ENCODE data around the gene LRIT2.
"Not testable (repeated sequence)": the region's sequence is repeated elsewhere in the genome, so short reads cannot be mapped to it uniquely, and the experiment has no call there.

LRIT2 gene

GRCh38 chr10:84190621-84191020 lies 34.7 kb downstream of the LRIT2 start:
- H3K9ac ChIP-seq (ENCODE audit: insufficient read length): no peak overlapping the region
- DNase-seq (ENCODE audit: low read depth, low spot score): no peak
- TF ChIP-seq FOXP2 (optimal IDR thresholded peaks at IDR 0.05; ENCODE audit: control extremely low read depth, extremely low read length, insufficient read depth): no peak
- TF ChIP-seq EZH2 (IDR thresholded peaks at IDR 0.05): no peak
- TF ChIP-seq POLR2AphosphoS5 (IDR thresholded peaks at IDR 0.05; ENCODE audit: borderline replicate concordance, low read depth, low read length): no peak

GRCh38 chr10:84188815-84189214 lies 36.5 kb downstream of the LRIT2 start:
- Histone ChIP-seq H3K4me3 (no peak overlapping the region), H3K9ac (ENCODE audit: insufficient read length) (no peak overlapping the region), H3K36me3 (ENCODE audit: insufficient read depth, low read length) (no peaks in the 10 kb centered on the region), H3K27ac (no peak overlapping the region), H3K9me3 (ENCODE audit: low read depth, low read length) (no peaks in the 10 kb centered on the region)
- TF ChIP-seq EZH2 (IDR thresholded peaks at IDR 0.05) (no peak), POLR2AphosphoS5 (IDR thresholded peaks at IDR 0.05; ENCODE audit: borderline replicate concordance, low read depth, low read length) (no peak), FOXP2 (optimal IDR thresholded peaks at IDR 0.05; ENCODE audit: control extremely low read depth, extremely low read length, insufficient read depth) (no peak)
- no peak for DNase-seq (ENCODE audit: low read depth, low spot score)

More at GRCh38 chr10:84190621-84191020, 34.7 kb downstream of the LRIT2 start:
- Histone ChIP-seq H3K36me3 (ENCODE audit: insufficient read depth, low read length) (no peaks in the 10 kb centered on the region), H3K27ac (no peak overlapping the region), H3K9me3 (ENCODE audit: low read depth, low read length) (no peaks in the 10 kb centered on the region), H3K4me3 (no peak overlapping the region)

DNA sequence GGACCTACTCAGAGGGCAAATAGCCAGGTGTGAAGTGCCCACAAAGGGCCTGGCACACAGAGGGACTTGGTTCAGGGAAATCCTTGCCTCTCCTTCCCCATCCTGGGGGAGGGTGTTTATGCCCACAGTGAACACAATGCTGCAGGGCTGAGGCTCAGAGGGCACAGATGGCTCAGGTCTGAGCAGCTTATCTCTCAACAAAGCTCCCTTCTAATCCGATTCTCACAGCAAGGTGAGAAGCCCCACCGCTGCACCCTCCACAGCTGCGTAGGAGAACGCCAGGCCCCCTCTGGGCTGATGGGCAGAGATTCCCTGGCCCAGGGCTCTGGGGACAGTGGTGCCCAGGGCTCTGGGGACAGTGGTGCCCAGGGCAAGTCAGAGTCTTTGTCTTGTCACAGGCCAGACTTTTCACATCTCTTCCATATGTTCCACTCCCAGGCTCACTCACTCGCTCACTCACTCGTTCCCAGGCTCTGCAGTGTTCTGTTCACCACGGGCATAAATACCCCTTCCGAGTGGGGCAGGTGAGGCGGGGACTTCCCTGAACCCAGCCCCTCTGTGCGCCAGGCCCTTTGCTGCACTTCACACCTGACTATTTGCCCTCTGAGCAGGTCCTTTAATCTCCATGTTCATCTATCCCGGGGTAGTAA lies 39.7 kb downstream of the LRIT2 start:
- no peaks in the 10 kb centered on the region for H3K36me3 ChIP-seq (ENCODE audit: insufficient read depth, low read length)
- TF ChIP-seq EZH2 (IDR thresholded peaks at IDR 0.05): no peak
- no peak for TF ChIP-seq FOXP2 (optimal IDR thresholded peaks at IDR 0.05; ENCODE audit: control extremely low read depth, extremely low read length, insufficient read depth)
- no peak overlapping the region for H3K9ac ChIP-seq (ENCODE audit: insufficient read length)
- DNase-seq (ENCODE audit: low read depth, low spot score): no peak
- no peak overlapping the region for H3K4me3 ChIP-seq
- H3K27ac ChIP-seq: no peak overlapping the region
- H3K9me3 ChIP-seq (ENCODE audit: low read depth, low read length): no peaks in the 10 kb centered on the region

GRCh38 chr10:84184517-84184916 lies 40.8 kb downstream of the LRIT2 start:
- TF ChIP-seq EZH2 (IDR thresholded peaks at IDR 0.05) (no peak), FOXP2 (optimal IDR thresholded peaks at IDR 0.05; ENCODE audit: control extremely low read depth, extremely low read length, insufficient read depth) (no peak), POLR2AphosphoS5 (IDR thresholded peaks at IDR 0.05; ENCODE audit: borderline replicate concordance, low read depth, low read length) (no peak)
- no peaks in the 10 kb centered on the region for H3K9me3 ChIP-seq (ENCODE audit: low read depth, low read length)
- H3K4me3 ChIP-seq: no peak overlapping the region
- no peak overlapping the region for H3K27ac ChIP-seq
- H3K9ac ChIP-seq (ENCODE audit: insufficient read length): no peak overlapping the region
- DNase-seq (ENCODE audit: low read depth, low spot score): no peak
- no peaks in the 10 kb centered on the region for H3K36me3 ChIP-seq (ENCODE audit: insufficient read depth, low read length)

DNA sequence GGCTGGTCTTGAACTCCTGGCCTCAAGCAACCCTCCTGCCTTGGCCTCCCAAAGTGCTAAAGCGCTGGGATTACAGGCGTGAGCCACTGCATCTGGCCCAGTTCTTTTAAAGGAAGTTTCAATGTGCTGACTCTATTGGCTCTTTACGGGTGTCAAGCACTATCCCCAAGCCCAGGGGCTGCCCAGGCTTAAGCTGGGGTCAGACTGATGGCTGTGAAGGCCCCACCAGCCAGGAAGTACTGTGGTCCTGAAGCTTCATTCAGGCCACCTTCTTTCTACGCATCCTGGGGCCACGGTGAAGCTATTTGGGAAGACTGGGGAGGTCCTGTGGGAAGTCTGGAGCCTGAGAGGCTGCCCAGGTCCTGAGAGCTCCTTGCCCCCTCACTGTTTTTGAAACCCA lies 43.7 kb downstream of the LRIT2 start:
- DNase-seq (ENCODE audit: low read depth, low spot score): no peak
- H3K27ac ChIP-seq: no peak overlapping the region
- H3K36me3 ChIP-seq (ENCODE audit: insufficient read depth, low read length): no peaks in the 10 kb centered on the region
- TF ChIP-seq EZH2 (IDR thresholded peaks at IDR 0.05) (no peak), POLR2AphosphoS5 (IDR thresholded peaks at IDR 0.05; ENCODE audit: borderline replicate concordance, low read depth, low read length) (no peak), FOXP2 (optimal IDR thresholded peaks at IDR 0.05; ENCODE audit: control extremely low read depth, extremely low read length, insufficient read depth) (no peak)
- no peaks in the 10 kb centered on the region for H3K9me3 ChIP-seq (ENCODE audit: low read depth, low read length)
- H3K4me3 ChIP-seq: no peak overlapping the region
- H3K9ac ChIP-seq (ENCODE audit: insufficient read length): no peak overlapping the region

DNA sequence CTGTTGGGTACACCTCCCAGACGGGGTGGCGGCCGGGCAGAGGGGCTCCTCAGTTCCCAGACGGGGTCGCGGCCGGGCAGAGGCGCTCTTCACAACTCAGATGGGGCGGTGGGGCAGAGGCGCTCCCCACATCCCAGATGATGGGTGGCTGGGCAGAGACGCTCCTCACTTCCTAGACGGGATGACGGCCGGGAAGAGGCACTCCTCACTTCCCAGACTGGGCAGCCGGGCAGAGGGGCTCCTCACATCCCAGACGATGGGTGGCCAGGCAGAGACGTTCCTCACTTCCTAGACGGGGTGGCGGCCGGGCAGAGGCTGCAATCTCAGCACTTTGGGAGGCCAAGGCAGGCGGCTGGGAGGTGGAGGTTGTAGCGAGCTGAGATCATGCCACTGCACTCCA lies 45.0 kb downstream of the LRIT2 start:
- H3K36me3 ChIP-seq (ENCODE audit: insufficient read depth, low read length); H3K27ac ChIP-seq; H3K4me3 ChIP-seq; DNase-seq (ENCODE audit: low read depth, low spot score); H3K9me3 ChIP-seq (ENCODE audit: low read depth, low read length); H3K9ac ChIP-seq (ENCODE audit: insufficient read length): not testable (repeated sequence)

DNA sequence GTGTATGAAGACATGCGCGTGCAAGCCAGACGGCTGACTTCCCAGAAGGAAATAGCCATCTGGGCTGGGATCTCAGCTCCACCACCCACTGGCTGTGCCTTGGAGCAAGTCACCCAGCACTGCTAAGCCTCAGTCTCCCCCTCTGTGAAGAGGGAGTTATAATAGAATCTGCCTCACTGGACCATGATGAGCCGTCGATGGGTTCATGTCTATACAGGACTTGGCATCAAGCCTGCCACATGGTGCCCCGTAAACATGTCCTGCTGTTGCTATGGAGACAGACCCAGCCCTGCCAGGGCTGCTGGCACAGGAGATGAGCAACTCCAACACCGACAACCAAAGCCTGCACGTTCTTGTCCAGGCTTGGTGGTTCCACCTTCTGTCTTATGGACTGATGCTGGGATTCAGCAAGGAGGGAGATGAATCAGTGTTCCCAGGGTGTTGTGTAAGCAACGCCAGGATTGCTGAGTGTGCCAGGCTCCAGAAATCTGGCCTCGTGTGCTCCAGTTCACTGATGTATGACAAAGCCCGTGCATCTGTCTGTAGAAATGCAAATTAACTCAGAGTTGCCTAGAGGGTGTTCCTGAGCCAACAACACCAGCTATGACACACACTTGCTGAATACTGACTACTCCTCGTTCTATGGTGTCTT lies 46.2 kb downstream of the LRIT2 start:
- DNase-seq (ENCODE audit: low read depth, low spot score): peak; percentile 6
- no peak overlapping the region for H3K9ac ChIP-seq (ENCODE audit: insufficient read length)
- no peak overlapping the region for H3K27ac ChIP-seq
- TF ChIP-seq EZH2 (IDR thresholded peaks at IDR 0.05) (no peak), POLR2AphosphoS5 (IDR thresholded peaks at IDR 0.05; ENCODE audit: borderline replicate concordance, low read depth, low read length) (no peak), FOXP2 (optimal IDR thresholded peaks at IDR 0.05; ENCODE audit: control extremely low read depth, extremely low read length, insufficient read depth) (no peak)
- H3K4me3 ChIP-seq: no peak overlapping the region
- H3K9me3 ChIP-seq (ENCODE audit: low read depth, low read length): no peaks in the 10 kb centered on the region
- no peaks in the 10 kb centered on the region for H3K36me3 ChIP-seq (ENCODE audit: insufficient read depth, low read length)

DNA sequence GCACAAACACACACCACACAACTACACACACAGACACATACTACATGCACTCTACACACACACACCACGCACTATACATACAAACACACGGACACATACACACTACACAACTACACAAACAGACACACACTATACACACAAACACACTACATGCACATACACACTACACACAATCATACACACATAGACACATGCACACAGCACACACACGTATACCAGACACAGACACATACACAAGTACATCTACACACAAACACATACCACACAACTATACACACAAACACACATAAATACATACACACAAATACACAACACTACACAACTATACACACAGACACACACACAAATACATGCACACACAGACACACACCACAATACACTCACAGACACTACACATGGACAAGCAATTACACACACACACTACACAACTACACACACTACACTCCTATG lies 47.2 kb downstream of the LRIT2 start:
- no peak overlapping the region for H3K27ac ChIP-seq
- H3K36me3 ChIP-seq (ENCODE audit: insufficient read depth, low read length): no peaks in the 10 kb centered on the region
- no peak overlapping the region for H3K9ac ChIP-seq (ENCODE audit: insufficient read length)

More for the DNA sequence above, 47.2 kb downstream of the LRIT2 start:
- DNase-seq (ENCODE audit: low read depth, low spot score): no peak
- Histone ChIP-seq H3K9me3 (ENCODE audit: low read depth, low read length) (no peaks in the 10 kb centered on the region), H3K4me3 (no peak overlapping the region)
- TF ChIP-seq POLR2AphosphoS5 (IDR thresholded peaks at IDR 0.05; ENCODE audit: borderline replicate concordance, low read depth, low read length) (no peak), FOXP2 (optimal IDR thresholded peaks at IDR 0.05; ENCODE audit: control extremely low read depth, extremely low read length, insufficient read depth) (no peak), EZH2 (IDR thresholded peaks at IDR 0.05) (no peak)

Measured in SK-N-MC (cell line).